ENCODE measurements around the gene IFNL1.

DNA sequence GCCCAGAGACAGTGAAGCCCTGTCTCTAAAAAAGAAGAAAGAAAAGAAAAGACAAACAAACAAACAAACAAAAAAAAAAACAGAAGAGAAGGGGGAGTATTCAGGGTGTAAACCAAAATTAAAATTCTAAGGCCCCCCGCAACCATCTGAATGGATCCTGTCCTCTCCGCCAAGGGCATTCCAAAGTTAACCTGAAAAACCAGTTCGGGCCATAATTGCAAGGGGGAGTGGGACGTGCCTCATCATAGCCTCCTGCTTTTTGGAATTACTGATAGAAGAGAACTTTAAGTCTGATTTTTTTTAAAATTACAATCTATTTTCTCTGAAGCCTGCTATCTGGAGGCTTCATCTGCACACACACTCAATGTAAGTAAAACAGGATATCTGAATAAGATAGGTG lies 33.7 kb upstream of the IFNL1 start:
- TF ChIP-seq, protein P1, sequence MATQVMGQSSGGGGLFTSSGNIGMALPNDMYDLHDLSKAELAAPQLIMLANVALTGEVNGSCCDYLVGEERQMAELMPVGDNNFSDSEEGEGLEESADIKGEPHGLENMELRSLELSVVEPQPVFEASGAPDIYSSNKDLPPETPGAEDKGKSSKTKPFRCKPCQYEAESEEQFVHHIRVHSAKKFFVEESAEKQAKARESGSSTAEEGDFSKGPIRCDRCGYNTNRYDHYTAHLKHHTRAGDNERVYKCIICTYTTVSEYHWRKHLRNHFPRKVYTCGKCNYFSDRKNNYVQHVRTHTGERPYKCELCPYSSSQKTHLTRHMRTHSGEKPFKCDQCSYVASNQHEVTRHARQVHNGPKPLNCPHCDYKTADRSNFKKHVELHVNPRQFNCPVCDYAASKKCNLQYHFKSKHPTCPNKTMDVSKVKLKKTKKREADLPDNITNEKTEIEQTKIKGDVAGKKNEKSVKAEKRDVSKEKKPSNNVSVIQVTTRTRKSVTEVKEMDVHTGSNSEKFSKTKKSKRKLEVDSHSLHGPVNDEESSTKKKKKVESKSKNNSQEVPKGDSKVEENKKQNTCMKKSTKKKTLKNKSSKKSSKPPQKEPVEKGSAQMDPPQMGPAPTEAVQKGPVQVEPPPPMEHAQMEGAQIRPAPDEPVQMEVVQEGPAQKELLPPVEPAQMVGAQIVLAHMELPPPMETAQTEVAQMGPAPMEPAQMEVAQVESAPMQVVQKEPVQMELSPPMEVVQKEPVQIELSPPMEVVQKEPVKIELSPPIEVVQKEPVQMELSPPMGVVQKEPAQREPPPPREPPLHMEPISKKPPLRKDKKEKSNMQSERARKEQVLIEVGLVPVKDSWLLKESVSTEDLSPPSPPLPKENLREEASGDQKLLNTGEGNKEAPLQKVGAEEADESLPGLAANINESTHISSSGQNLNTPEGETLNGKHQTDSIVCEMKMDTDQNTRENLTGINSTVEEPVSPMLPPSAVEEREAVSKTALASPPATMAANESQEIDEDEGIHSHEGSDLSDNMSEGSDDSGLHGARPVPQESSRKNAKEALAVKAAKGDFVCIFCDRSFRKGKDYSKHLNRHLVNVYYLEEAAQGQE (IDR thresholded peaks at IDR 0.05; ENCODE audit: borderline replicate concordance), result no peak
- TF ChIP-seq, protein P1 (CRISPR knock-in tag; IDR thresholded peaks at IDR 0.05; ENCODE audit: low read depth), result no peak
- TF ChIP-seq, protein P2, sequence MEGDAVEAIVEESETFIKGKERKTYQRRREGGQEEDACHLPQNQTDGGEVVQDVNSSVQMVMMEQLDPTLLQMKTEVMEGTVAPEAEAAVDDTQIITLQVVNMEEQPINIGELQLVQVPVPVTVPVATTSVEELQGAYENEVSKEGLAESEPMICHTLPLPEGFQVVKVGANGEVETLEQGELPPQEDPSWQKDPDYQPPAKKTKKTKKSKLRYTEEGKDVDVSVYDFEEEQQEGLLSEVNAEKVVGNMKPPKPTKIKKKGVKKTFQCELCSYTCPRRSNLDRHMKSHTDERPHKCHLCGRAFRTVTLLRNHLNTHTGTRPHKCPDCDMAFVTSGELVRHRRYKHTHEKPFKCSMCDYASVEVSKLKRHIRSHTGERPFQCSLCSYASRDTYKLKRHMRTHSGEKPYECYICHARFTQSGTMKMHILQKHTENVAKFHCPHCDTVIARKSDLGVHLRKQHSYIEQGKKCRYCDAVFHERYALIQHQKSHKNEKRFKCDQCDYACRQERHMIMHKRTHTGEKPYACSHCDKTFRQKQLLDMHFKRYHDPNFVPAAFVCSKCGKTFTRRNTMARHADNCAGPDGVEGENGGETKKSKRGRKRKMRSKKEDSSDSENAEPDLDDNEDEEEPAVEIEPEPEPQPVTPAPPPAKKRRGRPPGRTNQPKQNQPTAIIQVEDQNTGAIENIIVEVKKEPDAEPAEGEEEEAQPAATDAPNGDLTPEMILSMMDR (IDR thresholded peaks at IDR 0.05 in 2 of 3, conservative IDR thresholded peaks at IDR 0.05 in 1 of 3; ENCODE audit: insufficient read depth in 2 of 3, low read depth in 1 of 3, low read length in 3 of 3), result no peak
- TF ChIP-seq, protein P3, sequence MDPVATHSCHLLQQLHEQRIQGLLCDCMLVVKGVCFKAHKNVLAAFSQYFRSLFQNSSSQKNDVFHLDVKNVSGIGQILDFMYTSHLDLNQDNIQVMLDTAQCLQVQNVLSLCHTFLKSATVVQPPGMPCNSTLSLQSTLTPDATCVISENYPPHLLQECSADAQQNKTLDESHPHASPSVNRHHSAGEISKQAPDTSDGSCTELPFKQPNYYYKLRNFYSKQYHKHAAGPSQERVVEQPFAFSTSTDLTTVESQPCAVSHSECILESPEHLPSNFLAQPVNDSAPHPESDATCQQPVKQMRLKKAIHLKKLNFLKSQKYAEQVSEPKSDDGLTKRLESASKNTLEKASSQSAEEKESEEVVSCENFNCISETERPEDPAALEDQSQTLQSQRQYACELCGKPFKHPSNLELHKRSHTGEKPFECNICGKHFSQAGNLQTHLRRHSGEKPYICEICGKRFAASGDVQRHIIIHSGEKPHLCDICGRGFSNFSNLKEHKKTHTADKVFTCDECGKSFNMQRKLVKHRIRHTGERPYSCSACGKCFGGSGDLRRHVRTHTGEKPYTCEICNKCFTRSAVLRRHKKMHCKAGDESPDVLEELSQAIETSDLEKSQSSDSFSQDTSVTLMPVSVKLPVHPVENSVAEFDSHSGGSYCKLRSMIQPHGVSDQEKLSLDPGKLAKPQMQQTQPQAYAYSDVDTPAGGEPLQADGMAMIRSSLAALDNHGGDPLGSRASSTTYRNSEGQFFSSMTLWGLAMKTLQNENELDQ (CRISPR knock-in tag; IDR thresholded peaks at IDR 0.05; ENCODE audit: borderline replicate concordance), result no peak
- TF ChIP-seq ZNF644 (tag; IDR thresholded peaks at IDR 0.05; ENCODE audit: low read depth) (no peak), ELF4 (CRISPR knock-in tag; IDR thresholded peaks at IDR 0.05) (no peak)
